Left cardiac atrium (tissue), 4 donors: ENCODE results near the gene ATAD3B. TPM values are rescaled to one million over a fixed set of nuclear protein-coding genes. Genes with fewer than 3 reads are reported as not detected.

Experiments
- ATAC-seq, 2 donors: fragments of 200-7000 bp; cut with Tn5 transposase; one replicate each; pipeline ENCODE4 v1.9.1; 2020; ENCODE audit warnings: mild to moderate bottlenecking in 2 of 2, moderate library complexity in 2 of 2
- DNase-seq: peaks from one replicate; pipeline ENCODE4 v3.0.0-alpha.2; 2020
- intact Hi-C, 2 donors: fragments of 100-400 bp; cut with DNase I; formaldehyde crosslinking; loops; one replicate each; pipeline versions ENCODE4 v1.14.1 to v1.15.1; 2022 to 2023
- total RNA-seq, 2 donors: library from RNA; stranded (reverse); fragmentation: NEBNext Ultra II Directional; extraction: Animal tissue kit (Norgen Biotek cat#: 25700); gene quantifications; one replicate each; pipeline ENCODE4 v1.2.1, GENCODE V29; 2021
- donor health status: DM: no; HTN: yes; CAD: no.
- donor health status: DM: no; HTN: yes; CAD: no; lungs with severe emphysema.
- donor health status: DM: yes; HTN: yes; CAD: no.
- donor health status: Dilated cardiomyopathy.

Gene ATAD3B
- total RNA-seq, 2 donors from 2014 or later = 6.9 to 7.3 TPM

- peak; percentile 24 for DNase-seq
- intact Hi-C loops = no loop called here
Measured at GRCh38 chr1:1432274-1432950, 39.2 kb upstream of the ATAD3B start.

GRCh38 chr1:1432951-1433803 lies 38.4 kb upstream of the ATAD3B start:
- peak in 1 of 2 donors; percentile 19 for ATAC-seq
- intact Hi-C loops = no loop called here
- peak; percentile 84 for DNase-seq

More at GRCh38 chr1:1432274-1432950, 39.2 kb upstream of the ATAD3B start:
- no peak for ATAC-seq

DNA sequence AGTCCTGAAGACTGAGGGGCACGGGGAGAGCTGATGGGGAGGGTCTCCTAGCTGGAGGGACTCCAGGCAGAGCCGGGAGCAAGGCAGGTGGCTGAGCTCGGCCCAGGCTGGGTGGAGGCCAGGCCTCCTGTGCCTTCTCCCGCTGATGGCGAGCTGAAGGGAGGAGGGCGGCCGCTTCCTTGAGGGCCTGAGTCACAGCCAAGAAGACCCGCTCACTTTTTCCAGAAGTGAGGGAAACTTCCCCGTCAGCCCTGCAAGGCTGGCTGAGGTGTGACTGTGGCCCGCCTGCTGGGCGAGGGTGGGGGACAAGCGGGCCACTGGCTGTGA lies 37.8 kb upstream of the ATAD3B start:
- peak; percentile 76 for DNase-seq
- intact Hi-C loops = no loop called here
- ATAC-seq = peak in 1 of 2 donors; percentile 5

DNA sequence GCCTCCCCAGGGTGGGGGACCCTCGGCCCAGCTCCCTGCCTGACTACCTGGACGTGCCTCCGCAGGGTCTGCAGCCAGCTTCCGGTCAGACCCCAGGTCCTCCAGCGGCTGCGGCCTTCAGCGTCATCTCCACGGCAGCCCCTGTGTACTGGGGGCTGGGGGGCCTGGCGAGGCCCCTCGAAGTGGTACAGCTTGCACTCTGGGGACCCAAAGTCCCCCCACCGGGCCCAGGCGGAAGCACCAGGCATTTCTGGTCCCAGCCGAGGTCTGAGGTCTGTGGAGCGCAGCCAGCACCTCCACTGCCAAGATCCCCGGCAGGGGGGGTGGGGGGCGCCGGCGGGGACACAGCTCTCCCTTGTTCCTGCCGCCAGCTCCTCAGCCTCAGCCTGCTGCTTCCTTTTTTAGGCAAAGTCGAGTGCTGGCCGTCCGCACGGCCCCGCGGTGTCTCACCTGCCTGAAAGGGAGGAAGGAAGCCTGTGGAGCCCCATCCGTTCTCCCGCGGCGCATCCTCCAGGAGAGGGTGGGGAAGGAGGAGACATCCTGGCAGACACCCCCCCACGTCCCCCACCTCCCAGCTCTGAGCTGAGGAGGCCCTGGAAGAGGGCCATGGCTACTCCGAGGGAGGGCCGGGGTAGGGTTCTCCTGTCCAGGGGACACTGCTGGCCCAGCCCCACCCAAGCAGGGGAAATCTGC lies 37.3 kb upstream of the ATAD3B start:
- intact Hi-C loops = no loop called here
- peak; percentile 67 for DNase-seq
- ATAC-seq = peak; percentile 7 to 16

- DNase-seq = peak; percentile 20
- intact Hi-C loops = no loop called here
- ATAC-seq = no peak
Measured at GRCh38 chr1:1434824-1435105, 36.8 kb upstream of the ATAD3B start.

GRCh38 chr1:1435106-1435903 lies 36.3 kb upstream of the ATAD3B start, which contains the start of gene VWA1:
VWA1 (plus strand) TSS chr1:1435690; CDS start chr1:1435749, 59 bp downstream.
- intact Hi-C loops = no loop called here
- peak; percentile 79 for DNase-seq

GRCh38 chr1:1435911-1436629 lies 35.5 kb upstream of the ATAD3B start:
- ATAC-seq (no peak), DNase-seq (peak; percentile 27)
- intact Hi-C loops = no loop called here

More at GRCh38 chr1:1435106-1435903, 36.3 kb upstream of the ATAD3B start, which contains the start of gene VWA1:
- peak; percentile 59 to 72 for ATAC-seq

- ATAC-seq = no peak
- intact Hi-C loops = no loop called here
- DNase-seq = no peak
Measured at GRCh38 chr1:1436630-1437032, 34.9 kb upstream of the ATAD3B start.

DNA sequence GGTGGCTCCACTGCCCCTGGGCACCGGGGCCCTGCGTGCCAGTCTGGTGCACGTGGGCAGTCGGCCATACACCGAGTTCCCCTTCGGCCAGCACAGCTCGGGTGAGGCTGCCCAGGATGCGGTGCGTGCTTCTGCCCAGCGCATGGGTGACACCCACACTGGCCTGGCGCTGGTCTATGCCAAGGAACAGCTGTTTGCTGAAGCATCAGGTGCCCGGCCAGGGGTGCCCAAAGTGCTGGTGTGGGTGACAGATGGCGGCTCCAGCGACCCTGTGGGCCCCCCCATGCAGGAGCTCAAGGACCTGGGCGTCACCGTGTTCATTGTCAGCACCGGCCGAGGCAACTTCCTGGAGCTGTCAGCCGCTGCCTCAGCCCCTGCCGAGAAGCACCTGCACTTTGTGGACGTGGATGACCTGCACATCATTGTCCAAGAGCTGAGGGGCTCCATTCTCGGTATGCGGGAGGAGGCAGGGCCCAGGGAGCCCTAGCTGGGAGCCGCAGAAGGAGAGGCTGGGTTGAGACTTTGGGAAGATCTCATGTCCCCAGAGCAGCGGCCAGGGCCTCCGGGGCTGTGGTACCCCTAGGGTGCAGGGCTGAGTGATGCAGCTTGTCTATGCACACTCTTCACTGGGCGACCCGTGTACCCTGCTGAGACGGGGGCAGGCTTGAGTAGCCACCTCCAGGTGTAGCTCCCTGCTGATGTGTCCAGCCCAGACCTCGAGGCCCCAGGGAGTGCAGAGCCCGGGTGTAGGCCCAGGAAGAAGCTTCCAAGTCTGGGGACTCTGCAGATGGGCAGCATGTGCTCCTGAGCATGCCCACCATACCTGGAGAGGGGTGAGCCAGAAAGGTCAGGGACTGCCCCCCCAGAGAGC lies 34.3 kb upstream of the ATAD3B start:
- intact Hi-C loops = no loop called here
- ATAC-seq (no peak), DNase-seq (peak; percentile 22)

- DNase-seq (no peak), ATAC-seq (no peak)
- intact Hi-C loops = no loop called here
Measured at GRCh38 chr1:1437904-1438376, 33.6 kb upstream of the ATAD3B start.

- intact Hi-C loops = no loop called here
- ATAC-seq = no peak
- no peak for DNase-seq
Measured at GRCh38 chr1:1438531-1439381, 32.8 kb upstream of the ATAD3B start.

DNA sequence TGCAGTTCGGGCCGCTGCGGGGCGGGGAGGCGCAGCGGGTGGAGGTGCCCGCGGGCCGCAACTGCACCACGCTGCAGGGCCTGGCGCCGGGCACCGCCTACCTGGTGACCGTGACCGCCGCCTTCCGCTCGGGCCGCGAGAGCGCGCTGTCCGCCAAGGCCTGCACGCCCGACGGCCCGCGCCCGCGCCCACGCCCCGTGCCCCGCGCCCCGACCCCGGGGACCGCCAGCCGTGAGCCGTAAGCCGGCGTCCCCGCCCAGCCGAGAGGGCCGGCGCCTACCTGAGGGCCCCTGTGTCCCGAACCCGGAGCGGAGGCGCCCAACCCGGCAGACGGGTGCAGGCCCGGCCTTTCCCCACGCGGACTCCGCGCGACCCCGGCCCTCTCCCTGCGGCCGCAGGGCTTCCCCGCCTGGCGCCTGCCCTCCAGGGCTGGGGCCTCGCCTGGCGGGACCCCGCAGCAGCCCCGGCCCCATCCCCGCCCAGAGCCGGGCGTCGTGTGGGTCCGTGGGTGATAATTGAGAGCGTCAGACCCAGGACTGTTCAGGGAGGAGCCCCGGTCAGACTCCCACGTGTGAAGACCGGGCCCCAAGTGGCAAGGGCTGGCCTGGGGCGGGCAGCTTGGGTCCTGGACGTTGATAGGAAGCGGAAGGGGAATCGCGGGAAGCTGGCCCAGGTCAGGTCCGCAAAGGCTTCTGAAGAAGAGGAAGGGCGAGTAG lies 31.9 kb upstream of the ATAD3B start:
- ATAC-seq = no peak
- DNase-seq = peak; percentile 25
- intact Hi-C loops = loop anchor here in 1 of 2 donors (2.0 to 5.0 kb wide), 2 partner anchors 32 to 59 kb away; partner anchors contain the start of gene MRPL20

GRCh38 chr1:1440262-1441001 lies 31.1 kb upstream of the ATAD3B start:
- no peak for DNase-seq
- ATAC-seq = no peak
- intact Hi-C loops = loop anchor here in 1 of 2 donors (2.0 to 5.0 kb wide), 2 partner anchors 33 to 58 kb away; partner anchors contain the start of gene MRPL20

DNA sequence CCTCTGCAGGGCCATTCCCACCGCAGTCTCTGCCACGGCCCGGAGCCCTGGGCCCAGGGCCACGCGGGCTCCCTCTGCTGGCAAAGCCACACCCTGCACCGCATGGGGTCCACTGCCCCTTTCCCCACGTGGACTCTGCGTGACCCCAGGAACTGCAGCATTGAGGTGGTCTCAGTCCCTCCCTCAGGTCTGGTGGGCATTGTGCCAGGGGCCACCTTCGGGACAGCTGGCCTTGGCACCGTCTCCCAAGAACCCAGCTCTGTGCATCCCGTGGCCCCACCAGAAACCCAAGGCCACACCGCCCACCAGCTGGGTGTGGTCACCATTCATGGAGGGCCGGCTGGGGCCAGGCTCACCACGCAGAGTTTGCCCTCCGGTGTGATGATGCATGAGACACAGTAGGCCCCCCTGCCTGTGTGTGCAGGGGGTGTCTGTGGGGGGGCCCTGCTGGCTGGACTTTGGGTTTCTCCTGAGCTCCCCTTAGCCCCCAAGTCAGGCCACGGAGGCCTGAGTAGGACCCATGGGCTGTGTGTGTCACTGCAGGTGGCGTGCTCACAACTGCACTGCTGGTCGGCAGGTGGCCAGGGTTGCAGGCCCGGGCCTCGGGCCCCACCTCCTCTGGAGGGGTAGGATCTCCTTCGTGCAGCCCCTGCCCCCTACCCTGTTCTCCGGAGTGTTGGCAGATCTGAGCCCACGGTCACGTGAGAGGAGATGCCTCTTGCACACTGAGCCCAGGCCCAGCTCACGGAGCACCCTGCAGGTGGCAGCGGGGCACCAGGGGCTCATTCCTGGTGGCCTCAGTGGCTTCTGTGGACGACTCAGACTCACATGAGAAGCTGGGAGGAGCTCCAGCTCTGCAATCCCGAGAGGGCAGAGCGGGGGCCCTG lies 30.3 kb upstream of the ATAD3B start:
- peak; percentile 80 to 85 for ATAC-seq
- intact Hi-C loops = loop anchor here in 1 of 2 donors (2.0 to 5.0 kb wide), 2 partner anchors 34 to 58 kb away; partner anchors contain the start of gene MRPL20
- DNase-seq = peak; percentile 65
